Measurements from ENCODE around the gene FLNC. TPM values are rescaled to one million over a fixed set of nuclear protein-coding genes. Genes with fewer than 3 reads are reported as not detected.

FLNC gene
- total and polyA plus RNA-seq, 9 of the 15 experiments (the other 6 are each of a cell fraction or from before 2014, with no cell fraction given), result 0.90 to 155 (median 28.8) TPM

DNA sequence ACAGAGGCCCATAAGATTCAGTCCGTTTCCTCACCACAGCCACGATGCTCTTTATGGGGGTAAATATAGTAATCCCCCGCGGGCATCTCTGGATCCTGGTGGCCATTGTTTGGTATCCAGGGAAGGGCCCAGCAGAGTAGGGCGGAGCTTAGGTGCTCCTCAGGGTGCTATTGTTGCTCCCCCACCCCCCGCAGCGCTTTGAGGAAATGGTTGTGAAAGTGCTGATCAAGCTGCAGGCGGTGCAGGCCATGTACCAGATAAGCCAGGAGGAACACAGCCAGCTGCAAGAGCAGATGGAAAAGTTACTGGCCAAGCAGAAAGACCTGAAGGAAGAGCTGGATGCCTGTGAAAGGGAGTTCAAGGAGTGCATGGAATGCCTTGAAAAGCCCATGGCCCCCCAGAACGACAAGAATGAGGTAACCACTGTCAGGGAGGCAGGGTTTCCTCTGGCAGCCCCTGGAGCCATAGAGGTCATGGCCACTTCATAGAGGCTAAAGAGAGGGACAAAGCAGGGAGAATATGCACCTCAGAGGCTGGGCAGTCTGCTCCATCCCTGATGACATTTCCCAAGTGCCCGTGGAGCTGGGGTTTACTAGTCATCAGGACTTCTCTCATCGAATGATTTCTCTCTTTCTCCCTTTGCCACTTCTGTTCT, 17.6 kb upstream of the FLNC start:
- Histone ChIP-seq H3K9me3 (replicated peaks; ENCODE audit: control insufficient read depth, insufficient read depth, low read depth, low read length) (no peaks in the 10 kb centered on the region), H3K9ac (ENCODE audit: insufficient read depth in 1 of 2, low read depth in 2 of 2, low read length in 2 of 2) (peak overlapping the region in 1 of 2 experiments; percentile 42; a peak in 1 of 4 replicates), H3K36me3 (ENCODE audit: control insufficient read depth, insufficient read depth, low read length) (peaks cover 38% of the 10 kb centered on the region), H3K4me1 (replicated peaks in 1 of 2; ENCODE audit: control insufficient read depth in 2 of 2, insufficient read depth in 2 of 2, low read length in 2 of 2) (peaks cover 26 to 33% of the 10 kb centered on the region in 2 experiments; a peak in 4 of 5 replicates), H4K20me1 (replicated peaks; ENCODE audit: control insufficient read depth, insufficient read depth, low read length) (no peaks in the 10 kb centered on the region), H2AFZ (ENCODE audit: low read depth, low read length) (peak overlapping the region; percentile 48), H3K27ac (ENCODE audit: extremely low read depth, low read depth, low read length) (peak overlapping the region; percentile 9; the same call in 1 of the 3 replicates), H3K79me2 (ENCODE audit: control insufficient read depth, insufficient read depth, low read length) (no peaks in the 10 kb centered on the region), H3K9me1 (ENCODE audit: control insufficient read depth, insufficient read depth, low read length) (peaks cover 6% of the 10 kb centered on the region), H3K4me2 (ENCODE audit: insufficient read depth, low read length) (peak overlapping the region; percentile 58), H3K4me3 (no peak overlapping the region), H3K27me3 (ENCODE audit: control insufficient read depth in 2 of 2, insufficient read depth in 2 of 2, low read length in 2 of 2) (no peaks in the 10 kb centered on the region)
- DNase-seq (ENCODE audit: extremely low read depth in 1 of 4, low spot score in 3 of 4) (peak; percentile 87 to 97 (median 92)), FAIRE-seq (peak; percentile 92), ATAC-seq (peak; percentile 92)
- WGBS (ENCODE audit: insufficient coverage, low coverage, missing lambda C conversion rate), result 8% methylated on average over 11 of the region's 11 CpGs
- in situ Hi-C loops (cut with MboI), result no loop called here
- intact Hi-C loops (cut with micrococcal nuclease), result no loop called here
- ChIA-PET CTCF (ENCODE audit: low intra/inter-chr PET ratio) (no interaction called here), POLR2A (interaction anchor here (0.5 to 4.7 kb wide), 19 partner anchors 7 to 141 kb away, joined by 3 to 20 read pairs (median 5); partner anchors contain the start of gene GARIN1A)
- BruUV-seq (replicated peaks), result no TSS peak
- peak; percentile 84 for TF ChIP-seq NCOR1 (IDR thresholded peaks at IDR 0.05)
- no peak for TF ChIP-seq ZNF57 (CRISPR knock-in tag; IDR thresholded peaks at IDR 0.05)
- peak in 2 of 3 experiments; percentile 31 to 63 for TF ChIP-seq YY1 (IDR thresholded peaks at IDR 0.05; ENCODE audit: borderline replicate concordance in 1 of 3, control insufficient read depth in 1 of 3, extremely low read depth in 1 of 3, insufficient read depth in 3 of 3, insufficient read length in 1 of 3, insufficient replicate concordance in 2 of 3, low read depth in 1 of 3, low read length in 2 of 3)
- TF ChIP-seq ZNF253 (CRISPR knock-in tag; conservative IDR thresholded peaks at IDR 0.05), result no peak
- TF ChIP-seq, protein P1, sequence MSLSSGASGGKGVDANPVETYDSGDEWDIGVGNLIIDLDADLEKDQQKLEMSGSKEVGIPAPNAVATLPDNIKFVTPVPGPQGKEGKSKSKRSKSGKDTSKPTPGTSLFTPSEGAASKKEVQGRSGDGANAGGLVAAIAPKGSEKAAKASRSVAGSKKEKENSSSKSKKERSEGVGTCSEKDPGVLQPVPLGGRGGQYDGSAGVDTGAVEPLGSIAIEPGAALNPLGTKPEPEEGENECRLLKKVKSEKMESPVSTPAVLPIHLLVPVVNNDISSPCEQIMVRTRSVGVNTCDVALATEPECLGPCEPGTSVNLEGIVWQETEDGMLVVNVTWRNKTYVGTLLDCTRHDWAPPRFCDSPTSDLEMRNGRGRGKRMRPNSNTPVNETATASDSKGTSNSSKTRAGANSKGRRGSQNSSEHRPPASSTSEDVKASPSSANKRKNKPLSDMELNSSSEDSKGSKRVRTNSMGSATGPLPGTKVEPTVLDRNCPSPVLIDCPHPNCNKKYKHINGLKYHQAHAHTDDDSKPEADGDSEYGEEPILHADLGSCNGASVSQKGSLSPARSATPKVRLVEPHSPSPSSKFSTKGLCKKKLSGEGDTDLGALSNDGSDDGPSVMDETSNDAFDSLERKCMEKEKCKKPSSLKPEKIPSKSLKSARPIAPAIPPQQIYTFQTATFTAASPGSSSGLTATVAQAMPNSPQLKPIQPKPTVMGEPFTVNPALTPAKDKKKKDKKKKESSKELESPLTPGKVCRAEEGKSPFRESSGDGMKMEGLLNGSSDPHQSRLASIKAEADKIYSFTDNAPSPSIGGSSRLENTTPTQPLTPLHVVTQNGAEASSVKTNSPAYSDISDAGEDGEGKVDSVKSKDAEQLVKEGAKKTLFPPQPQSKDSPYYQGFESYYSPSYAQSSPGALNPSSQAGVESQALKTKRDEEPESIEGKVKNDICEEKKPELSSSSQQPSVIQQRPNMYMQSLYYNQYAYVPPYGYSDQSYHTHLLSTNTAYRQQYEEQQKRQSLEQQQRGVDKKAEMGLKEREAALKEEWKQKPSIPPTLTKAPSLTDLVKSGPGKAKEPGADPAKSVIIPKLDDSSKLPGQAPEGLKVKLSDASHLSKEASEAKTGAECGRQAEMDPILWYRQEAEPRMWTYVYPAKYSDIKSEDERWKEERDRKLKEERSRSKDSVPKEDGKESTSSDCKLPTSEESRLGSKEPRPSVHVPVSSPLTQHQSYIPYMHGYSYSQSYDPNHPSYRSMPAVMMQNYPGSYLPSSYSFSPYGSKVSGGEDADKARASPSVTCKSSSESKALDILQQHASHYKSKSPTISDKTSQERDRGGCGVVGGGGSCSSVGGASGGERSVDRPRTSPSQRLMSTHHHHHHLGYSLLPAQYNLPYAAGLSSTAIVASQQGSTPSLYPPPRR (CRISPR knock-in tag; IDR thresholded peaks at IDR 0.05; ENCODE audit: borderline replicate concordance), result no peak
- TF ChIP-seq MAFK (IDR thresholded peaks at IDR 0.05; ENCODE audit: low read length), result peak; percentile 80
- peak; percentile 71 for TF ChIP-seq MYC (IDR thresholded peaks at IDR 0.05; ENCODE audit: low read depth, low read length)
- no peak for TF ChIP-seq MYC (CRISPR knock-in tag; IDR thresholded peaks at IDR 0.05; ENCODE audit: borderline replicate concordance, low read depth)
- peak; percentile 67 for TF ChIP-seq RB1 (IDR thresholded peaks at IDR 0.05; ENCODE audit: low read depth)
- TF ChIP-seq C11orf30 (IDR thresholded peaks at IDR 0.05; ENCODE audit: low read depth), result peak; percentile 92
- no peak for TF ChIP-seq BRCA1 (IDR thresholded peaks at IDR 0.05)
- TF ChIP-seq BRCA1 (CRISPR knock-in tag; IDR thresholded peaks at IDR 0.05), result no peak
- no peak for TF ChIP-seq EZH2 (IDR thresholded peaks at IDR 0.05; ENCODE audit: borderline replicate concordance, low read depth, low read length)
- TF ChIP-seq, protein P2, sequence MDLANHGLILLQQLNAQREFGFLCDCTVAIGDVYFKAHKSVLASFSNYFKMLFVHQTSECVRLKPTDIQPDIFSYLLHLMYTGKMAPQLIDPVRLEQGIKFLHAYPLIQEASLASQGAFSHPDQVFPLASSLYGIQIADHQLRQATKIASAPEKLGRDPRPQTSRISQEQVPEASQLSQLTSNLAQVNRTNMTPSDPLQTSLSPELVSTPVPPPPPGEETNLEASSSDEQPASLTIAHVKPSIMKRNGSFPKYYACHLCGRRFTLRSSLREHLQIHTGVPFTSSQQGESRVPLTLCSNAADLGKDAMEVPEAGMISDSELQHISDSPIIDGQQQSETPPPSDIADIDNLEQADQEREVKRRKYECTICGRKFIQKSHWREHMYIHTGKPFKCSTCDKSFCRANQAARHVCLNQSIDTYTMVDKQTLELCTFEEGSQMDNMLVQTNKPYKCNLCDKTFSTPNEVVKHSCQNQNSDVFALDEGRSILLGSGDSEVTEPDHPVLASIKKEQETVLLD (IDR thresholded peaks at IDR 0.05), result no peak
- TF ChIP-seq ZNF586 (CRISPR knock-in tag; conservative IDR thresholded peaks at IDR 0.05), result no peak
- TF ChIP-seq CCAR2 (IDR thresholded peaks at IDR 0.05; ENCODE audit: low read depth, low read length), result 0 out of 2 replicates have a peak, but pooled peaks have one; percentile 30
- TF ChIP-seq MEF2D (tag; conservative IDR thresholded peaks at IDR 0.05; ENCODE audit: low read depth), result no peak
